ENCODE results near the gene CNTNAP2.

CNTNAP2 gene

GRCh38 chr7:147611431-147611830 is 1494.8 kb downstream of the CNTNAP2 start:
- no peak for TF ChIP-seq REPIN1 (tag by site-specific recombination; IDR thresholded peaks at IDR 0.05; ENCODE audit: low read depth)
- TF ChIP-seq ZBTB1 (tag by site-specific recombination; IDR thresholded peaks at IDR 0.05) = no peak
- no peak for TF ChIP-seq IKZF3 (tag by site-specific recombination; IDR thresholded peaks at IDR 0.05)
- TF ChIP-seq ZNF221 (tag by site-specific recombination; IDR thresholded peaks at IDR 0.05; ENCODE audit: borderline replicate concordance) = no peak
- no peak for TF ChIP-seq ZNF544 (tag by site-specific recombination; IDR thresholded peaks at IDR 0.05)
- no peak for TF ChIP-seq ZBTB6 (tag by site-specific recombination; IDR thresholded peaks at IDR 0.05)
- TF ChIP-seq ZFHX2 (tag by site-specific recombination; conservative IDR thresholded peaks at IDR 0.05) = no peak
- no peak for TF ChIP-seq PRDM1 (tag by site-specific recombination; IDR thresholded peaks at IDR 0.05)
- no peak for TF ChIP-seq ZNF248 (tag by site-specific recombination; IDR thresholded peaks at IDR 0.05)
- no peak for TF ChIP-seq ZNF791 (tag by site-specific recombination; IDR thresholded peaks at IDR 0.05)
- TF ChIP-seq ZNF148 (tag by site-specific recombination; IDR thresholded peaks at IDR 0.05; ENCODE audit: borderline replicate concordance) = no peak
- no peak for TF ChIP-seq ZNF394 (tag by site-specific recombination; IDR thresholded peaks at IDR 0.05; ENCODE audit: borderline replicate concordance)

GRCh38 chr7:147635288-147635687 is 1518.7 kb downstream of the CNTNAP2 start:
- POLR2A ChIA-PET = interaction anchor here (0.6 kb wide), 1 partner anchor 75 kb away, joined by 4 read pairs; no protein-coding TSS in a partner anchor

More at GRCh38 chr7:147611431-147611830, 1494.8 kb downstream of the CNTNAP2 start:
- no peak overlapping the region for H3K27ac ChIP-seq (ENCODE audit: extremely low read depth, low read depth, low read length)
- H3K4me1 ChIP-seq (ENCODE audit: control insufficient read depth, insufficient read depth, low read length) = no peaks in the 10 kb centered on the region
- H3K36me3 ChIP-seq (ENCODE audit: control insufficient read depth in 2 of 2, insufficient read depth in 1 of 2, low read length in 2 of 2) = no peaks in the 10 kb centered on the region
- POLR2A ChIA-PET = no interaction called here
- H3K4me3 ChIP-seq (ENCODE audit: low read depth, low read length) = no peak overlapping the region
- no peaks in the 10 kb centered on the region for H3K9me3 ChIP-seq (ENCODE audit: control insufficient read depth, insufficient read depth, low read depth, low read length)
- CTCF ChIA-PET = no interaction called here

GRCh38 chr7:147636553-147636952 is 1520.0 kb downstream of the CNTNAP2 start:
- no peaks in the 10 kb centered on the region for H3K9me3 ChIP-seq (ENCODE audit: control insufficient read depth, insufficient read depth, low read depth, low read length)
- H3K27ac ChIP-seq (ENCODE audit: extremely low read depth, low read depth, low read length) = no peak overlapping the region
- ChIA-PET CTCF (no interaction called here), POLR2A (no interaction called here)
- H3K4me3 ChIP-seq (ENCODE audit: low read depth, low read length) = no peak overlapping the region
- no peaks in the 10 kb centered on the region for H3K36me3 ChIP-seq (ENCODE audit: control insufficient read depth in 2 of 2, insufficient read depth in 1 of 2, low read length in 2 of 2)
- no peaks in the 10 kb centered on the region for H3K4me1 ChIP-seq (ENCODE audit: control insufficient read depth, insufficient read depth, low read length)
- TF ChIP-seq KLF16 (tag by site-specific recombination; IDR thresholded peaks at IDR 0.05) = no peak
- no peak for TF ChIP-seq ZNF416 (tag by site-specific recombination; IDR thresholded peaks at IDR 0.05)
- no peak for TF ChIP-seq ZNF335 (tag by site-specific recombination; conservative IDR thresholded peaks at IDR 0.05)
- TF ChIP-seq ZNF169 (tag by site-specific recombination; IDR thresholded peaks at IDR 0.05) = no peak
- TF ChIP-seq SP2 (tag by site-specific recombination; IDR thresholded peaks at IDR 0.05) = no peak
- no peak for TF ChIP-seq ZNF548 (tag by site-specific recombination; IDR thresholded peaks at IDR 0.05)
- no peak for TF ChIP-seq ZNF184 (tag by site-specific recombination; IDR thresholded peaks at IDR 0.05)
- TF ChIP-seq ZBTB49 (tag by site-specific recombination; IDR thresholded peaks at IDR 0.05; ENCODE audit: low read depth) = no peak
- no peak for TF ChIP-seq RBAK (tag by site-specific recombination; IDR thresholded peaks at IDR 0.05)
- TF ChIP-seq ZNF121 (tag by site-specific recombination; IDR thresholded peaks at IDR 0.05) = no peak
- TF ChIP-seq ZNF626 (tag by site-specific recombination; IDR thresholded peaks at IDR 0.05) = no peak
- no peak for TF ChIP-seq KLF7 (tag by site-specific recombination; IDR thresholded peaks at IDR 0.05; ENCODE audit: borderline replicate concordance)
- TF ChIP-seq ZFP69B (tag by site-specific recombination; IDR thresholded peaks at IDR 0.05) = no peak

More at GRCh38 chr7:147635288-147635687, 1518.7 kb downstream of the CNTNAP2 start:
- Histone ChIP-seq H3K4me1 (ENCODE audit: control insufficient read depth, insufficient read depth, low read length) (no peaks in the 10 kb centered on the region), H3K9me3 (ENCODE audit: control insufficient read depth, insufficient read depth, low read depth, low read length) (no peaks in the 10 kb centered on the region), H3K36me3 (ENCODE audit: control insufficient read depth in 2 of 2, insufficient read depth in 1 of 2, low read length in 2 of 2) (no peaks in the 10 kb centered on the region), H3K27ac (ENCODE audit: extremely low read depth, low read depth, low read length) (no peak overlapping the region), H3K4me3 (ENCODE audit: low read depth, low read length) (no peak overlapping the region)
- CTCF ChIA-PET = no interaction called here
- TF ChIP-seq ZNF645 (tag by site-specific recombination; IDR thresholded peaks at IDR 0.05) (no peak), ZNF514 (tag by site-specific recombination; IDR thresholded peaks at IDR 0.05) (no peak)
